OCI-M1 (cell line): Measurements from ENCODE around the gene CD40.
A peak's percentile ranks its signal among the peaks of the same experiment; 100 is the strongest.

Experiments
- DNase-seq: peaks from one replicate; lab custom pipeline; 2025; lab: John Stamatoyannopoulos, UW

CD40 gene

GRCh38 chr20:46123482-46124245, 5.5 kb downstream of the CD40 start:
- no peak for DNase-seq

- DNase-seq, result no peak
Measured at GRCh38 chr20:46126440-46127056, 8.4 kb downstream of the CD40 start.

DNA sequence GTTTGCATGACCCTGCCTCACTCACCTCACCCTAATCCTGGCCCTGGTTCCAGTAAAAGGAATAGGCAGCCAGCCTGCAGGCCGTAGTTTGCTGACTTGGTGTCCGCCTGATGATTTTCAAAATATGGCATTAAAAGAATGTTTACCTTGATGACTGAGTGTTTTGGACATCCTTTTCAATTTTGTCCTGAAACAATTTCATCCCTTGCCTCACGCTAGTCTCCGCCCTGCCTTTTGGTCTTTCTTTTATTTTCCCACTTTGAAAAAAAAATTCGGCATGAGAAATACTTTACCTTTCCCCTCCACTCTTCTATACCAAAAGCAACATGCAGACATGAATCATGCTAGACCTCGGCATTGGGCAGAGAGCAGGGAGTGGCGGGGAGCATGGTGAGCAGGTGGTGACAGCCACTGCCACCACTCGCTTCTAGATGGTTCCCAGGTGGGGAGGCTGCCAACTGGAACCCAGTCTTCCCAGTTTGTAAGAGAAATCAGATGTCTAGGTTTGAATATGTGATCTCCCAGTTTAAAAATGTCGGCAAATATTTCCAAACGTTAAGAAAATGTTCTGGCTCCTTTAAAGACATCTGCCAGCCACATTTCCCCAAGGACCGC, 9.4 kb downstream of the CD40 start:
- DNase-seq, result no peak

DNA sequence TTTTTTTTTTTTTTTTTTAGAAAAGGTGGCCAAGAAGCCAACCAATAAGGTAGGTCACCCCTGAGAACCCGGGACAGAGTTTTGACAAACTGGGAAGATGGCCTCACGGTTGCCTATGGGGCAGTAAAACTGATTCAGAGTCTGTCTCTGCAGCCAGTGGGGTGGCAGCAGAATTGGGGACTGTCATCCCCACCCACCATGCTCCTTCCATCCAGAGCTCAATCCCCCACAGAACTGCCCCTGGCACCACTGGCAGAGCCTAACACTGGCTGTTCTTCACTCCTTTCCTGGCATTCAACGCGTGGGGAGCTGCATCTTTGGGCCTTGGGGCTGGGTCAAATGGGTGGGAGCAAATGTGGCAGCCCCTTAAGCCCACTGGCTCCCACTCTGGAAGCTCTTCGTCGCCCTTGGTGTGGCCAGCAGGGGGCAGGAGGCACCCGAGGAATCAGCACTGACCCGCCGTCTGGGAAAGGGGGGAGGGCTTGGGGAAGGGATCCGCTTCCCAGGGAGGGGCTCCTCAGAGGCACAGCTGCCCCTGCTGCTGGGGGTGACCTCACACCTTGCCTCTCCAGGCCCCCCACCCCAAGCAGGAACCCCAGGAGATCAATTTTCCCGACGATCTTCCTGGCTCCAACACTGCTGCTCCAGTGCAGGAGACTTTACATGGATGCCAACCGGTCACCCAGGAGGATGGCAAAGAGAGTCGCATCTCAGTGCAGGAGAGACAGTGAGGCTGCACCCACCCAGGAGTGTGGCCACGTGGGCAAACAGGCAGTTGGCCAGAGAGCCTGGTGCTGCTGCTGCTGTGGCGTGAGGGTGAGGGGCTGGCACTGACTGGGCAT, 10.4 kb downstream of the CD40 start:
- DNase-seq, result peak; percentile 26

DNA sequence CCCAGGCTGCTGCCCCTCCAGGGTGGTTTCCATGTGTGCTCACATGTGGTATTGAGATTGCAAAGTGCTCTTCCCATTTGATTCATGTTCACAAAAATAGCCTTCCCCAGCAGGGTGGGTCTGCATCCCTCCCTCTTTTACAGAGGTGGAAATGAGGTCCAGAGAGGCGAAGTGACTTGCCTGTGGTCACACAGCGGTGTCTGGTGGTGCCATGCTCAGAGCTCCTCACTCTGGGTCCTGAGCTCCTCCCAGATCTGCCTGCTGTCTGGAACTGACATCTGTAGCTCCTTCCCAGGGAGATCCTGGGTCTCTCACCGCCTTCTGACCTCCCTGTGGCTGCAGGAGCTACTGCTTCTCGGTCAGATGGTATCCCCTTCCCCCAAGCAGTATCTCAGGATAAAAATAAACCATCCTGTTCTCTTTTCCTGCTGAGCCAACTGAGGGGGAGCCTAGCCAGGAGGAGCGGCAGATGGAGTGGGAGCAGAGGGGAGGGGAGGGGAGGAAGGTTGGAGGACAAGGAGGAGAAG, 11.9 kb downstream of the CD40 start:
- no peak for DNase-seq

GRCh38 chr20:46130534-46130933, 12.4 kb downstream of the CD40 start:
- DNase-seq, result no peak

DNA sequence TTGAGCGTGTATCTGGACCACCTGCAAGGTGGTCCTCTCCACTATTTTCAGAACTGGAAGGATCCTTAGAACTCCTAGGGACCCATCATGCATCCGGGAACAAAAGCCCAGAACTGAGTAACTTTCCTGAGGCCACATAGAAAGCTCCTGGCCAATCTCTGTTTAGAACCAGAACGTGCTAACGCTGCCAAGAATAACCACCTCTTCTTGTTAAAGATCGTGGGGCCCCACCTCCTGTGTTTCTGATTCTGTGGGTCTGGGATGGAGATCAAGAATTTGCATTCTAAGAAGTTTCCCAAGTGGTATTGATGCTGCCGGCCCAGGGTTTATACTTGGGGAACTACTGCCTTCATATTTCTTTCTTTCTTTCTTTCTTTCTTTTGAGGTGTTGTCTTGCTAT, 13.3 kb downstream of the CD40 start:
- DNase-seq, result no peak

DNA sequence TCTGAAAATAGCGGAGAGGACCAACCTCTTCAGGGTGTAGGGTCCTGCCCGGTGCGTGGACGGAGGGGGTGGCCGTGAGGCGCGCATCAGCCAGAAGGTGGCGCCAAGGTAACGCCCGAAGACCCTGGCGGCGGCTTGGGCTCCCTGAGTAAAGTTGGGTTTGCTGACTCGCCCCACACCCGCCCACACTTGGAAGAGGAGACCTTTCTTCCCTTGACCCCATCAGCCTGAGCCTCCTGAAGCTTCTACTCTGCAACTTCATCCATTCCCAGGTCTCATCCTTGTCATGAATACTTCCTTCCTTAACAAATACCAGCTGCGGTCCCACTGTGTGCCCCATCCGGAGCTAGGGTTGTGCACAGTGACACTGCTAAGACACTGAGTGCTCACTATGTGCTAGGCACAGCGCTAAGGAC, 14.6 kb downstream of the CD40 start:
- DNase-seq, result peak; percentile 81

- no peak for DNase-seq
Measured at GRCh38 chr20:46133886-46134654, 16.0 kb downstream of the CD40 start.

DNA sequence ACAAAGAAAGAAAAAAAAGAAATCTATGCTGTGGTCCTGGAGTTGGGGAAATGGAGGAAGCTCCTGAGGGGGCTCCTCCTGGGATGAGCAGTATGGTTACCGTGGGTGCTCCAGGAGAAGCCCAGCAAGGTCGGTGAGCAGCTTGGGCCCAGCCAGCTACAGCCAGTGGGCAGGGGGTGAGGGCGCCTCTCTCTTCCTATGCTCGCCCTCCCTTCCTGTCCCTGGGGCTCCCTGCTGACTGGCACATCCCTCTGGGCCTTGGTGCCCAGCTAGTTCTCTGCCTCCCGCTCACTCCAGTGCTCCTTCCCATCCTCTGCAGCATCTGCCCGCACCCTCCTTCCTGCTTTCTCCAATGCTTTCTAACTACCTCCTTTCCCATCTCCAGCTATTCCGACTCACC, 16.6 kb downstream of the CD40 start:
- no peak for DNase-seq

DNA sequence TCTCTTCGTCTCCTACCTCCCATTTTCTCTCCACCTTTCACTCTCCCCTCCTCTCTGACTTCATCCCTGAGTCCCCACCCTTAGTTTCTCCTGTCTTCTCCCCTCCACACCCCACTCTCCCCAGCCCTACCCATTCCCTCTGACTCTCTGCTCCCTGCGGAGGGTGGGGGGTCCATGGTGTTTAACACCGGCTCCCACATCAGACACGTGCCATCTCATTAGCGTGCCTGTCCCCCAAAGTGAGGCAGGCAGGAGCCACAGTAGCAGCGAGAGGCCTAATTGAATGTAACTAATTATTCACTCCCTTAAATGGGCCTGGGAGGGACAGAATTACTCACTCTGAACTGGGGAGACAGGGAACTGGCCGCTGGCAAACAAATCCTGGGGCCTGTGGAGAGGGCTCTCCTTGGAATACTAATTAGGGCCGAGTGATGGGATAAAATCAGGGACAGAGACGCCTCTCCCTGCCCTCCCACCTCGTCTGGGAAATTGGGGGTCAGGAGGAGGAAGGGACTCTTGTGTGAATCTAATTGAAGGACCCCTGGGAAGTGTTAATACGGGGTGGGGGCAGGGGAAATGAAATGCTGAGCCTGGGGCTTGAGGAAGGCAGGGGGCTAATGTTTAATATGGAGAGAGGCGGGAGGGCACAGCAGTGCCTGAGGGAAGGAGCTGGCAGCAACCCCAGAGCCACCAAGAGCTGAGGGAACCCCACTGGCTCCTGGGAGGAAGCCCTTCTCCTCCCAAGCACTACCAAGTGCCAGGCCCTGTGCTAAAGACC, 17.9 kb downstream of the CD40 start:
- DNase-seq, result no peak

- DNase-seq, result no peak
Measured at GRCh38 chr20:46137816-46138215, 19.7 kb downstream of the CD40 start.

GRCh38 chr20:46139266-46139889, 21.3 kb downstream of the CD40 start:
- DNase-seq, result no peak

GRCh38 chr20:46139908-46140482, 21.9 kb downstream of the CD40 start:
- DNase-seq, result no peak

DNA sequence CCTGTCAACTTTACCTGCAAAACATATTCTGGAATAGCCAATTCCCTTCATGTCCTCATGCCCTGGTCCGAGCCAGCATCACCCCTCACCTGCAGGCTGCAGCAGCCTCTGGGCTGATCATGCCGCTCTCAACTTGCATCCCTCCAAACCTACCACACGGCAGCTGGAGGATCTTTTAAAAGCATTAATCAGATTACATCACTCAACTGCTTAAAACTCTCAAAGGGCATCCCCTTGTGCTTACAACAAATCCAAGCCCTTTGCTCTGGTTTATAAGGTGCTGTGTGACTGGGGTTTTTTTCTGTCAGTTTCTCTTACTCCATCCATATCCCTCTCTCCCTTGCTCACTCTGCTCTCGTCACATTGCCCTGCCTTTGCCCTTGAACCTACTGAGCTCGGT, 24.0 kb downstream of the CD40 start:
- no peak for DNase-seq

DNA sequence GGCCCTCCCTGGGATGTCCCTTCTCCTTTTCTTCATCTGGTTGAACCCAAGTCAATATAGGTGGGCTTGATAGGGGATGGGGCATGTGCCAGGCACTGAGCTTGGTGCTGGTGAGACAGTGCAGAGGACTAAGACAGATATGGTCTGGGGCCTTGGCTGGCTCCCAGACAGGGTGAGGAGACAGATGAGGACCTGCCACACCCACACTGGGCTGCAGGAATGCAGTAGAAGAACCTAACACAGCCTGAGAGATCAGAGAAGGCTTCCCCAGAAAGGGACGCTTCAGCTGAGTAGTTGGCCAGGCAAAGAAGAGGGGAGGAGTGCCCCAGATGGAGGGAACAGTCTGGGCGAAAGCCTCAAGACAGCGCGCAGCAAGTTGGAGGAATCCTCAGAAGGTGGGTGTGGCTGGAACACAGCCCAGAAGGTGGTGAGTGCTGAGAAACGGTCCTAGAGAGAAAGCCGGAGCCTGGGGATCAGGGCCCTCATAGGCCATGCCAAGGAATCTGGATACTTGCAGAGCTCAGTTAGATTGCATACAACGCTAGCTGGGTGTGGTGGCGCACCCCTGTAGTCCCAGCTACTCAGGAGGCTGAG, 26.4 kb downstream of the CD40 start:
- peak; percentile 7 for DNase-seq

DNA sequence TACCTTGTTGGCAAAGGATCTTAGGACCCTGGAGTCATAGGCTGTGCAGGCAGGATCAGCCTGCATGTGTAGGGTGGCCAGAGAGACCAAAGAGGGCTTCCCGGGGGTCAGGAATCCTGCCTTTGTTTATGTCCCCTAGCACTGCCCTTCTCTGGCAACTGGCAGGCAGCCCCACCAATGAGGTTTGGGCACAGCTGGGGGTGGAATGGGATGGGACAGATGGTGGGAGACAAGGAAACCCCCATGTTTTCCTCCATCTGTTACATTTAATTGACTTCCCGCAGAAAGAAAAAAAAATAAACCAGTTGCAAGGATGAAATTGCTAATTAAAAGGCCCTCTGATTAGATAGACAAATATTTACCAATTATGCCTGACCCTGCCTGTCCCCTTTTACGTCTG, 27.6 kb downstream of the CD40 start:
- DNase-seq, result no peak

DNA sequence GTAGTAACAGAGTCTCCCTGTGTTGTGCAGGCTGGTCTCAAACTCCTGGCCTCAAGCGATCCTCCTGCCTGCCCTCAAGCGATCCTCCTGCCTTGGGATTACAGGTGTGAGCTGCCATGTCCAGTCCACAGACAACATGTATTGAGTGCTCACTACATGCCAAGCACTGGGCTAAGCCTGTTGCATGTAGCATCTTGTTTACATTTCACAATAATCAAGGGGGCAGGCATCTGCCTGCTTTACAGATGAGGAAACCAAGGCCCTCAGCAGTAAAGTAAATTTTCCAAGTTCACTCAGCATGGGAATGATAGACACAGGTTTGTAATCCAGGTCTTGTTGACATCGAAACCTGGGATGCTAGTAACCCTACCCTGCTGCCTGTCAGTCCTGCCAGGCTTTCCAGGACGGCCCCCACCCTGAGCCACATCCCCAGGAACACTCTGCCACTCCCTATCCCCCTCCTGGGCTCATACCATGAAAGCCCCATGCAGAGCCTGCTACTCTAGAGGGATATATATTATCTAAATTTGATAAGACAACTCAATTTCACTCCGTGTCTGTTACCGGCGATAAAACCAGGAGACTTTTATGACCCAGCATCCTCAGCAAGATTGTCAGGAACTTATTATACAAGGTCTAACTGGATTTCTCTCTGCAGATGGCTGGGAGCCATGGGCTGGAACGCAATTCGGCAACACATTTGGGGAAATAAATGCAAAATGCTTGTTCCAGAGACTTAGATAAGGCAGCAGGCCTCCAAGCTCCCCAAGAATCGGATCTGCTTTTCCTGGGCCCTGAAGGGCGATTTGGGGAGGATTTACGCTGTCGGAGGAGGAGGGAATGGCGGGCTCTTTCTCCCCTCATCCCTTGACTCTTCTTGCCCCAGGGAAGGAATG, 30.4 kb downstream of the CD40 start:
- peak; percentile 7 for DNase-seq
